ENCODE data around the gene ZSCAN21. TPM values are rescaled to one million over a fixed set of nuclear protein-coding genes. Genes with fewer than 3 reads are reported as not detected.

ZSCAN21 gene
- total RNA-seq (10 to 100 TPM in 8 of 9 donors, 1 to 10 TPM in 1; 10.0 to 22.7 (median 14.7) TPM), polyA plus RNA-seq (10 to 100 TPM; 11.2 to 14.9 (median 12.5) TPM)
- long read RNA-seq, donor 1, partial matches to known transcripts: 0 of 5 reads
- long read RNA-seq, donor 1, other reads (novel, unspliced or antisense): 0 of 5 reads
- long read RNA-seq, donor 2, partial matches to known transcripts: 0 of 2 reads
- long read RNA-seq, donor 2, other reads (novel, unspliced or antisense): 0 of 2 reads
- long read RNA-seq, donor 3, partial matches to known transcripts: 0 of 6 reads
- long read RNA-seq, donor 3, other reads (novel, unspliced or antisense): 6 of 6 reads
- long read RNA-seq, donor 4, transcript ZSCAN21-201 (4 exons, 2,005 nt): major isoform, 5 of 18 reads
- long read RNA-seq, donor 4, partial matches to known transcripts: 2 of 18 reads
- long read RNA-seq, donor 4, other reads (novel, unspliced or antisense): 11 of 18 reads
- long read RNA-seq, donor 5, transcript ZSCAN21-201 (4 exons, 2,005 nt): major isoform, 13 of 25 reads
- long read RNA-seq, donor 5, partial matches to known transcripts: 1 of 25 reads
- long read RNA-seq, donor 5, other reads (novel, unspliced or antisense): 9 of 25 reads
- long read RNA-seq, donor 6, partial matches to known transcripts: 3 of 10 reads
- long read RNA-seq, donor 6, other reads (novel, unspliced or antisense): 3 of 10 reads
- long read RNA-seq, donor 7: 0 reads
- long read RNA-seq, donor 8, partial matches to known transcripts: 0 of 3 reads
- long read RNA-seq, donor 8, other reads (novel, unspliced or antisense): 0 of 3 reads
- long read RNA-seq, donor 9, partial matches to known transcripts: 0 of 1 reads
- long read RNA-seq, donor 9, other reads (novel, unspliced or antisense): 0 of 1 reads
- long read RNA-seq, donor 10: 0 reads

GRCh38 chr7:100049441-100050291 is at the start of gene ZSCAN21:
ZSCAN21 (plus strand) TSS chr7:100049774; CDS start chr7:100057007, 7,233 bp downstream.
- DNase-seq: peak; percentile 84 to 91 (median 88)
- Histone ChIP-seq H3K36me3 (replicated peaks in 1 of 2) (no peaks in the 10 kb centered on the region), H3K27me3 (no peaks in the 10 kb centered on the region), H3K9me3 (replicated peaks in 1 of 3) (no peaks in the 10 kb centered on the region), H3K4me3 (peak within 1 kb of the TSS; percentile 20 to 76 (median 58)), H3K4me1 (replicated peaks in 1 of 2) (peaks cover 3 to 9% of the 10 kb centered on the region in 2 donors), H3K27ac (peak within 1 kb of the TSS; percentile 80 to 99 (median 96))
- intact Hi-C loops (cut with DNase I): loop anchor here (5.0 to 10.0 kb wide), 3 partner anchors 37 to 55 kb away; no protein-coding TSS in a partner anchor
- WGBS, 4 donors: 0 to 1% (median 1%) methylated on average over 29 to 47 of the region's 47 CpGs
- TF ChIP-seq CTCF (IDR thresholded peaks at IDR 0.05) (peak in 2 of 6 experiments; percentile 9 to 15), POLR2A (IDR thresholded peaks at IDR 0.05) (peak; percentile 46 to 95)

GRCh38 chr7:100000239-100000638 is 49.3 kb upstream of the ZSCAN21 start:
- DNase-seq: no peak
- no peak overlapping the region for H3K4me3 ChIP-seq
- H3K4me1 ChIP-seq (replicated peaks in 1 of 2): no peaks in the 10 kb centered on the region
- H3K27me3 ChIP-seq: no peaks in the 10 kb centered on the region
- H3K9me3 ChIP-seq (replicated peaks in 1 of 3): no peaks in the 10 kb centered on the region
- H3K27ac ChIP-seq: no peak overlapping the region
- intact Hi-C loops (cut with DNase I): no loop called here
- H3K36me3 ChIP-seq (replicated peaks in 1 of 2): no peaks in the 10 kb centered on the region
- WGBS, 4 donors: 80 to 89% (median 88%) methylated on average over 10 to 13 of the region's 13 CpGs
- TF ChIP-seq POLR2A (IDR thresholded peaks at IDR 0.05) (no peak), CTCF (IDR thresholded peaks at IDR 0.05) (no peak)

- H3K4me1 ChIP-seq (replicated peaks in 1 of 2): no peaks in the 10 kb centered on the region
- no peak overlapping the region for H3K4me3 ChIP-seq
- intact Hi-C loops (cut with DNase I): no loop called here
- no peak for TF ChIP-seq CTCF (IDR thresholded peaks at IDR 0.05)
- TF ChIP-seq POLR2A (IDR thresholded peaks at IDR 0.05): no peak
- DNase-seq: no peak
- no peaks in the 10 kb centered on the region for H3K9me3 ChIP-seq (replicated peaks in 1 of 3)
- H3K27ac ChIP-seq: no peak overlapping the region
- H3K36me3 ChIP-seq (replicated peaks in 1 of 2): no peaks in the 10 kb centered on the region
- WGBS, 4 donors: 60 to 69% (median 66%) methylated on average over 12 to 14 of the region's 14 CpGs
- no peaks in the 10 kb centered on the region for H3K27me3 ChIP-seq
Measured at GRCh38 chr7:100003711-100004661, 45.6 kb upstream of the ZSCAN21 start.
